EH (cell line): Measurements from ENCODE around the gene C1QC.

Experiments
- DNase-seq: peaks from one replicate; pipeline ENCODE4 v3.0.0-alpha.2; 2015; ENCODE audit warnings: low read depth

C1QC gene

DNA sequence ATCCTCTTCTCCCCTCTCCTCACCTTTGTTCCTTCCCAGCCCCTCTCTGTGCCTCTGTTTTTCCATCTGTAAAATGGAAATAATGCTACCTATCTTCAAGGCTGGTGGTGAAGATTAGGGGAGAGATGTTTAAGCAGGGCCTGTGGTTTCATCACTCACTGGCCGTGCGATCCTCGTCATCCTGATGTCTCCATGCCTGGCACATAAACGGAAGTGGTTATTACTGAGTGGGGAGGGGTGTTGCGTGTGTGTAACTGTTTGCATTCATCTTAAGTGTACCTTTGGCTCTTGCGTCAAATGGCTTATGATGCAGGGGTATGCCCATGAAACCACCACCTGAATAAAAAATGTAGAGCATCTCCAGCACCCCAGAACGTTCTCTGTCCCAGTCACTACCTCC is 24.2 kb upstream of the C1QC start:
- DNase-seq = no peak

GRCh38 chr1:22619798-22620197 is 23.6 kb upstream of the C1QC start:
- no peak for DNase-seq

GRCh38 chr1:22621761-22622160 is 21.7 kb upstream of the C1QC start:
- no peak for DNase-seq

DNA sequence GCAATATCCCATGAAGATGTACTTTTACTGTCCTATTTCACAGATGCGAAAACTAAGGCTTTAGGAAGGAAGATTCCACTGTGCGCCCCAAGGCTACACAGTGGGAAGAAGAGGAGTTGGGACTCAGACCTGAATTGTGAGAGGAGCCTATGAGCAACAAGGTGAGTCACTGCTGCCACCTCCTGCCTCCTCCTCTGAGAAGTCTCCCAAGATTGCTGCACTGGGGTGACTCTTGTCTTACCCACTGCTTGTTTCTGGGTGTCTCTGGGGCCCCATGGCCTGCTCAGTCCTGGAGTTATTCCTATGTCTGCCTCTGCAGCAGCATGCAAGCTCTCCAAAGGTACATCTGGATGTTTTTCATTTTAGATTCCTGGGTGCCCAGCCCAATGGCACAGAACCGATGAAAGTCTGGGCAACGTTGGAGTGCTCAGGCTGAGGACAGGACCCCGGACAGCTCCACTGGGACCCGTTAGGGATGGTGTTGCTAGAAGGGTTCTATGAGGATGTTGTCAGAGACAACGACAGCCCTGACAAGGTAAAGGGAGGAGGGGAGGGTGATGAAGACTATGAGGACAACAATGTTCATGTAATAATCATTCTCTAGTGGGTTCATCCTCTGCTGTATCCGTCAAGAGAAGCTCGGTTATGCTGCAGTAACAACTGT is 18.0 kb upstream of the C1QC start:
- DNase-seq = peak; percentile 36

DNA sequence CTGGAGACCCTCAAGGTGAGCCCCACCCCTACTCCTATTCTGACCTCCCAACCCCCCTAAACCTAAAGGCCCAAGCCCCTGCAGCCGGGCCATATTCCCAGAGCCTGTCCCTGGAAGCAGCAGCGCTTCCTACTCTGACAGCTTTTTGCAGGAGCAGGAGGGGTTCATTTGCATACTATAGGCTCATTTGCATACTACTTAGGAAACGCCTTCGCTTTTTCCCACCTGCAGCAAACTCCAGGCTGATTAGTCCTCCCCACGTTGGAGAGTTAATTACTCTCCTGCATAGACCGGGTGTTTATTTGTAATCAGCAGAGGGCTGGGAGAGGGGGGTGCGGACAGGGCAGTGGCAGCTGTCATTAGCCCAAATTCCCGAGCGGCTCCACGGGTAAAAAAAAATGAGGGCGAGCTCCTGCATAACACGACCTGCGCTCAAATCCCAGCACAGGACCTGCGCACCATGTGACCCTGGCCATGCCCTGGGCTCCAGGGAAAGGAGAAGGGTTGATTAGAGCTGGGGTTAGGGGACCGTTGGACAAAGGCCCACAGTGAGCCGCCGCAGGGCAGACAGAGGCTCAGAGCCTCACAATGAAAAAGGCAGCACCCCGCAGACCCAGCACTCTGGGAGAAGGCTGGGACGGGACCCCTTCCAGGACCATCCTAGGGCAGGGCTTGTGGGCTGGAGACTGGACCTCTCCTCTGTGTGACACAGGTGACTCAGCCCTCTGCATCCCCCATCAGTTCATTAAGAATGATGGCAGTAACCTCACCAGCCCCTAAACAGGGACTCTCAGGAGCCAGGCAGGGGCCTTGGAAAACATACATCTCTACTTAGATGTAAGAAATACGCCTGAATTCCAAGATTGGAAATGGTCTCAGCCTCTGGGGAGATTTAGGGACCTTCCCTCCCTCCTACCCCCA is 16.9 kb upstream of the C1QC start:
- DNase-seq = no peak

DNA sequence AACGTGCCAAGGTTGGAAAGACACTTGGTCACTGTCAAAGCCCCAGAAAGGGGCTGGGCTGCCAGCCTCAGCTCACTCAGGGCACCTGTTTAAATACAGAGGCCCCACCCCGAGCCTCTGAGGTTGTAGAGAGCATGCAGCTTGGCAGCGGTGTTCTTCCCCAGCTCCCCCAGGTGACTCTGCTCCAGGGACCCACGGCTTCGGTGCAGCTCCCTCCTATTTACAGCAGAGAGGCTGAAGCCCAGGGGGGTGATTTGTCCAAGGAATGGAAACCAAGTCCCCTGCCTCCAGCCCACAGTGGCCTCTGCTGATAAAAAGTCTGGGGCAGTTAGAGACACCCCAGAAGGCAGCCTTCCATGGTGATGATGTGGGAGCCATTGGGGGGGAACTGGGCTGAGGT is 16.1 kb upstream of the C1QC start:
- no peak for DNase-seq

DNA sequence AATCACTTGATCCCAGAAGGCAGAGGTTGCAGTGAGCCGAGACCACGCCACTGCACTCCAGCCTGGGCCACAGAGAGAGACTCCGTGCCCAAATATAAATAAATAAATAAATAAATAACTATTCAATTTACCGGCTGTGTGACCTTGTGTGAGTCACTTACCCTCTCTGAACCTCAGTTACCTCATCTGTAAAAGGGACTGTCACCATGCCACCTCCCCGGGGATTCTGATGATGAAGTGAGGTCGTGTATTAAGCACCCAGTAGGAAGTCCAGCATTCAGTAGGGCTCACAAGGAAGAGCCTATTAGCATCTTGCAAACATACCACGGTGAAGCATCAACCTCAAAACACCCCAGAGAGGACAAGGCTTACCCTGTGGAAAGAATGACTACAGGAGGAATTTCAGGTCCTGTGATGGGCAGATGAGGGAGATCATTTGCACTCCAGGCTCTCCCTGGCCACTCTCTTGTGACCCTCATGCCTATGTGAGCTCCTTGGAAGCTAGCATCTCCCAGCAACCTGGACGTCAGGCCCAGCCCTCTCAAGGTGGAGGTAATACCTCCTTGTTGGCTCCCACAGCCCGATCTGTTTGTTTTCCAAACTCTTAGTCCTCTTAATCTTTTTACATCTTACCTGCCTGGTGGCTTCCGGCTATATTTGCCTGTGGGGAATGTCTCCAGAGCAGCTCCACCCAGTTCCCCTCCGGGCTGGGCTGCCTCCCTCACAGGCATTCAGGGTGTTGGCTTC is 14.6 kb upstream of the C1QC start:
- no peak for DNase-seq

DNA sequence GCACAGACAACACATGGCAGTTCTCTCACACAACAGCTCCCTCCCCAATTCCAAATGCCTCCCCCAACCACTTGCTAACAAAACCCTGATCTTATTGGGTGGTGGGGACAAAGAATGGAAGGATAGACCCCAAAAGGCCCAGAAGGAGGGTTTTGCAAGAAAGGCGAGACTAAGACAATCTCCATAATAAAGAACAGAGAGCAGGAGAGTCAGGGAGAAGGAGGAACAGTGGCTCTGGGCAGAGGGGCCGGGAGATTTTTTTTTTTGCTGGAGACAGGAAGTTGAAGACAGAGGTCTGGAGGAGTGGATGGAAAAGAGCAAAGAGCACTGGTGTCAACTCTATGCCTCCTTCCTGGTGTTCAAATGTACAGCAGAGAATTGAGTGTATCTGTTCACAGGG is 13.5 kb upstream of the C1QC start:
- DNase-seq = no peak

DNA sequence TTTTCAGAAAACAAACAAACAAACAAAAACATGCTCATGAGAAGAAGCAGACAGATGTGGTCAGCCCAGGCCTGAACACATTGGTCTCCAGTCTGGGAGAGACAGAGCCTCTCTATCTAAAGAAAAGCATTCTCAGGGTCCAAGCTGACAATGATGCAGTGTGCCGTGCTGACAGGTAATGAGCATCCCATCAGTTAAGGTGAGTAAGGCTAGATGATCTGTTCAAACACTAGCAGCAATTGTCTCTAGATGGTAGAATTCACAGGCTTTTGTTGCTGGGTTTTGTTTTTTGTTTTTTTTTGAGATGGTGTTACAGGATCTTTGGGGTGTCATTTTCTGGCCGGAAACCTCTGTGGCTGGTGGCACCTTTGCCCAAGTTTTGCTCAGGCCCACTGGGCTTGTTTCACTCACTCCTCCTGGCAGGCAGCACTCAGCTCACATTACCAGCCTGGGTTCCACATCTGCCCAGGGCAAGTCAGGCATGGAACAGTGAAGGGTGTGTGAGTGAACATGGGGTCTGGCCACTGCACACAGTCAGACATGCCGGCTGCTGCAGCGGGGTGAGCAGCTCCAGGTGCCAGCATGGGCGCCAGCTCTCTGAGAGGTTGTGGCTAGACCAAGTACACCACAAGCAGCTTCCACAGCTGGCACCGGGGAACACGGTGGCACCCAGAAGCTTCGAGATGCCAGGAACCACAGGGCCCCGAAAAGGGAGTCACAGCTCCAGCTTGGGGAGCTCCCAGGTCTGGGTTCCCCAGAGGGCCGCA is 9.6 kb upstream of the C1QC start:
- no peak for DNase-seq

DNA sequence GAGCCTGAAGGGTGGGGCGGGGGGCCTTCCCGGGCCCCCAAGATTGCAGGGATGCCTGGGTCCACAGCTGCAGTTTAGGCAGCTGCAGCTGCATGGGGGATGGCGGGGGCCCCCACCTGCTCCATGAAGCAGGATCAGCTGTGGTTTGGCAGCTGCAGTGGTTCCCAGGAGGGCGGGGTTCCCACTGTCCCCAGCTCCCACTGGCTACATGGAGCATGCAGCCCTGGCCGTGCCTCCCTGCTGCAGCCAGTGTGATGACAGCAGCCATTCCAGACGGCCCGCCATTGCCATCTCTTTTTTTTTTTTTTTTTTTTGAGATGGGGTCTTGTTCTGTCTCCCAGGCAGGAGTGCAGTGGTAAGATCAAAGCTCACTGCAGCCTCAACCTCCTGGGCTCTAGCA is 8.0 kb upstream of the C1QC start:
- no peak for DNase-seq

GRCh38 chr1:22636353-22636752 is 7.1 kb upstream of the C1QC start, which contains the start of gene C1QA:
TSS of gene C1QA (plus strand) at chr1:22636628. CDS start at chr1:22637617, 989 bp downstream.
- no peak for DNase-seq

DNA sequence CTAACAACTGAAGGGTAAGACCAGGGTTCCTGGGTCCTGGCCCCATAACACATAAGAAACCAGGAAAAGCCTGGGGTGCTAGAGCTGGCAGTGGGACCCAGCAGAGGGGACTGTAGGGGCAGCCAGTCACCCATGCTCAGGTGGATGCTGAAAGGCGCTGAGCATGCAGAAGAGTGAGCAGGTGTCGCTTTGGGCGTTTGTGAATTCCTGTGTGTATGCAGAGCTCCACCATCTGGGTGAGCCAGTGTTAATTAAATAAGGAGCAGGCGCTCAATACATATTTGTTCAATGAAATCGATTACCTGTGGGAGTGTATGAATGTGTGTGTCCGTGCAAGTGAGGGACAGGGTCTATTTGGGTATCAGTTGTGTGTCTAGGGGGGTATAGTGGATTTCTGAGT is 6.5 kb upstream of the C1QC start:
- DNase-seq = no peak

DNA sequence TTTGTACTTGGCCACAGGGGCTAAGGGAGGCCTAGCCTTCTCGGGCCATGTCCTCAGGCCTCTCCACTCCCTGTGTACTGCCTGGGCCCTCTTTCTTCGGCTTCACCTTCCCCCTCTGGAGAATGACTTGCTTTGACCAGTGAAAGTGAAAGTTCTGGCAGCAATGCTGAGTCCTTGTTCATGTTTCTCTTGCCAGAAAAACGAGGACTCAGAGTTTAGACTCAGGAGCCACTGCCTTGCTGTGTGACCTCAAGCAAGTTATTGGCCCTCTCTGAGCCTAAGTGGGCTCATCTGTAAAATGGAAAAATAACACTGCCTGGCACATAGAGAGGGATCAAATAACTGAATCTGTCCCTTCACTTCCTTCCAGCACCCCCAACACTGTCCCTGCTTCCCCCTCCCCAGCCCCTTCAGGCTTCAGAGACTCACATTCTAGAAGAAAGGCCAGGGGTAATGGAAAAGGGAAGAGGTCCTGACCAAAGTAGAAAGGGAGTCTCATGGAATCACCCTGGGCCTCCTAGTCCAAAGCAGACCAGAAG is 5.5 kb upstream of the C1QC start:
- DNase-seq = no peak

DNA sequence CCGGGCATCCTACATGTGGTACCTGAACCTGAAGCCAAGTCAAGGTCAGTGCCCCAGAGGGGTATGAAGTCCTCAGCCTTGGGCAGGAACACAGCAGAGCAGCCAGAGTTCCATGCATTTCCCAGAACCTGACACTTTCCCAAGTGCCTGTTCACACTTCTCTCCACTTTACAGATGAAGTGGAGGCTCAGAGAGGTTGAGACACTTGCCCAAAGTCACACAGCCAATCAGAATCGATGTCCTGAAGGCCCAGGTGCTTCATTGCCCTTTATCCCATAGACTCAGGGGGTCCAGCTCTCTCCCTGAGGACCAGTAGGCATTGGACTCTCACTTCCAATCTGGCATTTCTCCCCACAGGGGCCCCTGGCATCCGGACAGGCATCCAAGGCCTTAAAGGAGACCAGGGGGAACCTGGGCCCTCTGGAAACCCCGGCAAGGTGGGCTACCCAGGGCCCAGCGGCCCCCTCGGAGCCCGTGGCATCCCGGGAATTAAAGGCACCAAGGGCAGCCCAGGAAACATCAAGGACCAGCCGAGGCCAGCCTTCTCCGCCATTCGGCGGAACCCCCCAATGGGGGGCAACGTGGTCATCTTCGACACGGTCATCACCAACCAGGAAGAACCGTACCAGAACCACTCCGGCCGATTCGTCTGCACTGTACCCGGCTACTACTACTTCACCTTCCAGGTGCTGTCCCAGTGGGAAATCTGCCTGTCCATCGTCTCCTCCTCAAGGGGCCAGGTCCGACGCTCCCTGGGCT is 4.8 kb upstream of the C1QC start:
- DNase-seq = no peak

DNA sequence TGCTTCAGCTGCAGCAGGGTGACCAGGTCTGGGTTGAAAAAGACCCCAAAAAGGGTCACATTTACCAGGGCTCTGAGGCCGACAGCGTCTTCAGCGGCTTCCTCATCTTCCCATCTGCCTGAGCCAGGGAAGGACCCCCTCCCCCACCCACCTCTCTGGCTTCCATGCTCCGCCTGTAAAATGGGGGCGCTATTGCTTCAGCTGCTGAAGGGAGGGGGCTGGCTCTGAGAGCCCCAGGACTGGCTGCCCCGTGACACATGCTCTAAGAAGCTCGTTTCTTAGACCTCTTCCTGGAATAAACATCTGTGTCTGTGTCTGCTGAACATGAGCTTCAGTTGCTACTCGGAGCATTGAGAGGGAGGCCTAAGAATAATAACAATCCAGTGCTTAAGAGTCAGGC is 4.1 kb upstream of the C1QC start:
- DNase-seq = peak; percentile 60

- DNase-seq = no peak
Observed at GRCh38 chr1:22641247-22641646, 2.2 kb upstream of the C1QC start.

GRCh38 chr1:22641906-22642636 is 1.4 kb upstream of the C1QC start:
- peak; percentile 62 for DNase-seq

GRCh38 chr1:22643928-22644327 is 495 bp downstream of the C1QC start:
- no peak for DNase-seq

GRCh38 chr1:22645931-22646330 is 2.5 kb downstream of the C1QC start:
- no peak for DNase-seq

DNA sequence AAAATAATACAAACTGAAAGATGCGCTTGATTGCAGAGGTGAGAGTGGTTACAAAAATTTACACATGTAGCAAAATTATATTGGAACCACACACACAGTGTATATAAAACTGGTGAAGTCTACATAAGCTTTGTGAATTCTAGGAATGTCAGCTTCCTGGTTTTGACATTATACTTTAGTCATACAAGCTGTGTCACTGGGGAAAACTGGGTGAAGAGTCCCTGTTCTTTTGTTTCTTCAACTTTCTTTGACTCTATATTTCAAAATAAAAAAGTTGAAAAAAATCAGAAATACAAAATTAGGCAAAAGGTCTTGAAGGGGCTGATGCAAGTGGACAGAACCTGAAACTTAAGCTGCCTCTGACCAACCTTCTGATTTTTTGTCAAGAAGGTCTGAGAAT is 3.0 kb downstream of the C1QC start:
- DNase-seq = peak; percentile 21
